OCI-LY1 (cell line): Measurements from ENCODE around the gene HDAC9.

ENCODE experiments used
- EZH2 ChIP-seq: fragments of 200-600 bp; sonication (generic), shearing (Covaris generic); IDR thresholded peaks from 2 replicates; pipeline ENCODE4 v1.8.0; 2017; ENCODE audit warnings: borderline replicate concordance, mixed run types, mild to moderate bottlenecking, antibody characterized with exemption, low read length, moderate library complexity, mixed read lengths
- TF ChIP-seq, protein P1 (sequence below): fragments of 200-600 bp; sonication (generic), shearing (Covaris generic); IDR thresholded peaks from 2 replicates; pipeline ENCODE4 v1.5.1; 2017; ENCODE audit warnings: mild to moderate bottlenecking, antibody characterized with exemption, low read length, moderate library complexity, mixed read lengths

DNA sequence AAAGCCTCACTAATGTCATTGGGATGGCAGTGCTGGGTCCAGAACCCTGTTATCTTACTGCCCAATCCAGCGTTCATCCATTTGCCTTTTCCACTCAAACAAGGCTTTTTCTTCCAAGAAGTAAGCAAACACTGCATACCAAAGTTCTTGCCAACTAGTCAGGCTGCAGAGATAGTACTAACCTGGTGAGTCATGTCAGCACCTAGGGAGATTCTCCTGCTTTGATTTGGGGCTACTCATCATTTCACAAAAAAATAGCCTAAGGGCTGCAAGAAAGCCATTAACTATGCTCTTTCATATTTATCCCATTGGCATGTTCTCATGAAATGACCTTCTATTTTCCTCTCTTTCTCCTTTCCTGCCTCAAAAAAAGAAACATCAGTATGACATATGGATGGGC, 479.3 kb downstream of the HDAC9 start:
- TF ChIP-seq, protein P1, sequence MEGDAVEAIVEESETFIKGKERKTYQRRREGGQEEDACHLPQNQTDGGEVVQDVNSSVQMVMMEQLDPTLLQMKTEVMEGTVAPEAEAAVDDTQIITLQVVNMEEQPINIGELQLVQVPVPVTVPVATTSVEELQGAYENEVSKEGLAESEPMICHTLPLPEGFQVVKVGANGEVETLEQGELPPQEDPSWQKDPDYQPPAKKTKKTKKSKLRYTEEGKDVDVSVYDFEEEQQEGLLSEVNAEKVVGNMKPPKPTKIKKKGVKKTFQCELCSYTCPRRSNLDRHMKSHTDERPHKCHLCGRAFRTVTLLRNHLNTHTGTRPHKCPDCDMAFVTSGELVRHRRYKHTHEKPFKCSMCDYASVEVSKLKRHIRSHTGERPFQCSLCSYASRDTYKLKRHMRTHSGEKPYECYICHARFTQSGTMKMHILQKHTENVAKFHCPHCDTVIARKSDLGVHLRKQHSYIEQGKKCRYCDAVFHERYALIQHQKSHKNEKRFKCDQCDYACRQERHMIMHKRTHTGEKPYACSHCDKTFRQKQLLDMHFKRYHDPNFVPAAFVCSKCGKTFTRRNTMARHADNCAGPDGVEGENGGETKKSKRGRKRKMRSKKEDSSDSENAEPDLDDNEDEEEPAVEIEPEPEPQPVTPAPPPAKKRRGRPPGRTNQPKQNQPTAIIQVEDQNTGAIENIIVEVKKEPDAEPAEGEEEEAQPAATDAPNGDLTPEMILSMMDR, result no peak
- TF ChIP-seq EZH2, result no peak
